Tibial nerve (tissue), 4 donors: ENCODE data around the gene MED23. TPM values are rescaled to one million over a fixed set of nuclear protein-coding genes. Genes with fewer than 3 reads are reported as not detected.

Source experiments
- DNase-seq, 2 donors: peaks; one replicate each; pipeline ENCODE4 v3.0.0-alpha.2; 2019; ENCODE audit warnings: low spot score in 2 of 2
- H3K27ac ChIP-seq, 4 donors: fragments of 200-600 bp; sonication (generic) in 3 of 4; one replicate each; pipeline ENCODE4 v1.5.1; 2017 to 2019; ENCODE audit warnings: mild to moderate bottlenecking in 1 of 4
- H3K27me3 ChIP-seq, 2 donors: fragments of 200-600 bp; sonication (generic) in 1 of 2; one replicate each; pipeline versions ENCODE4 v1.5.1 to v1.6.0; 2017 to 2019
- H3K36me3 ChIP-seq, 3 donors: fragments of 200-600 bp; sonication (generic); one replicate each; pipeline ENCODE4 v1.5.1; 2018 to 2019
- H3K4me1 ChIP-seq, 4 donors: fragments of 200-600 bp; sonication (generic) in 3 of 4; one replicate each; pipeline ENCODE4 v1.5.1; 2017 to 2019
- H3K4me3 ChIP-seq, 4 donors: fragments of 200-600 bp; sonication (generic) in 3 of 4; one replicate each; pipeline ENCODE4 v1.5.1; 2017 to 2019; ENCODE audit warnings: mild to moderate bottlenecking in 1 of 4, moderate library complexity in 1 of 4
- H3K9me3 ChIP-seq, 4 donors: fragments of 200-600 bp; sonication (generic) in 3 of 4; one replicate each; pipeline ENCODE4 v1.5.1; 2017 to 2019
- CTCF ChIP-seq, 5 experiments: fragments of 200-600 bp in 3 of 5; fragments of 450-650 bp in 2 of 5; sonication (generic) in 3 of 5; IDR thresholded peaks; one replicate each; pipeline ENCODE4 v1.5.1; 2016 to 2019; ENCODE audit warnings: antibody characterized with exemption in 5 of 5, mild to moderate bottlenecking in 3 of 5, moderate library complexity in 2 of 5
- EP300 ChIP-seq, 2 donors: sonication (generic); formaldehyde crosslinking; IDR thresholded peaks; one replicate each; pipeline ENCODE4 v1.6.1; 2017; ENCODE audit warnings: antibody characterized with exemption in 2 of 2, mild to moderate bottlenecking in 1 of 2
- POLR2A ChIP-seq, 2 donors: fragments of 450-650 bp; IDR thresholded peaks; one replicate each; pipeline ENCODE4 v1.6.1; 2017; ENCODE audit warnings: antibody characterized with exemption in 2 of 2, mild to moderate bottlenecking in 2 of 2, moderate library complexity in 2 of 2
- WGBS, 2 donors: methylation state at CpG; one replicate each; pipeline ENCODE4 v1.1.5; 2018; 5-methylcytosine and 5-hydroxymethylcytosine counted together
- total RNA-seq, 4 donors: library from RNA; depleted of rRNA; stranded (reverse); fragments of >200 nt; gene quantifications; one replicate each; pipeline ENCODE4 v1.1.0, GENCODE V29; 2016

The MED23 gene
- total RNA-seq, 4 donors from 2014 or later, result 27.3 to 36.5 (median 29.0) TPM

DNA sequence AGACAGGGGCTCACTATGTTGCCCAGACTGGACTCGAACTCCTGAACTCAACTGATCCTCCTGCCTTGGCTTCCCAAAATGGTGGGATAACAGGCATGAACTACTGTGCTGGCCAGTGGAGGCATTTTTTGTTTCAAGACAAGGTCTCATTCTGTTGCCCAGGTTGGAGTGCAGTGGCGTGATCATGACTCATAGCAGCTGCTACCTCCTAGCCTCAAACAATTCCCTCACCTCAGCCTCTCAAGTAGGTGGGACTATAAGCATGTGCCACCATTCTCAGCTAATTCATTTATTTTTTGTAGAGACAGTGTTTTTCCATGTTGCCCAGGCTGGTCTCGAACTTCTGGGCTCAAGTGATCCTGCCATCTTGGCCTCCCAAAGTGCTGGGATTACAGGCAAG, 26.3 kb upstream of the MED23 start:
- TF ChIP-seq CTCF (IDR thresholded peaks at IDR 0.05) (no peak), EP300 (IDR thresholded peaks at IDR 0.05) (no peak), POLR2A (IDR thresholded peaks at IDR 0.05) (no peak)
- no peak overlapping the region for H3K4me3 ChIP-seq
- H3K27me3 ChIP-seq, result no peaks in the 10 kb centered on the region
- no peaks in the 10 kb centered on the region for H3K4me1 ChIP-seq
- peaks cover 0 to 4% (median 0%) of the 10 kb centered on the region in 3 donors for H3K36me3 ChIP-seq
- DNase-seq, result no peak
- H3K27ac ChIP-seq, result no peak overlapping the region
- H3K9me3 ChIP-seq, result no peaks in the 10 kb centered on the region
- 90 to 94% methylated on average over 3 of the region's 3 CpGs for WGBS, 2 donors

DNA sequence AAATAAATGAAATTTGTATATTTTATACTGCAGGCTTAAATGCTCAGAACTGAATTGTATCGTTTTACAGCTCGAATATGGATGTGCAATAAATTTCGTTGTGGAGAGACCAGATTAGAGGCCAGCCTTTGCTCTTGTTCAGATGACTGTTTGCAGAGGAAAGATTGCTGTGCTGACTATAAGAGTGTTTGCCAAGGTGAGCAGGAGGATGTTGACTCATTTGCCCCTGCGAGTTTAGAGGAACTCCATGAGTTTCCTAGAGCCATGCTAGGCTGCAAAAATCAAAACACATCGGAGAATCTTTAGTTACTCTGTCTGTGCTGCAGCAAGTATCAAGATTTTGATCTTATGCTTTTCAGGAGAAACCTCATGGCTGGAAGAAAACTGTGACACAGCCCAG, 24.4 kb upstream of the MED23 start:
- no peak overlapping the region for H3K4me3 ChIP-seq
- H3K4me1 ChIP-seq, result no peaks in the 10 kb centered on the region
- no peak for TF ChIP-seq EP300 (IDR thresholded peaks at IDR 0.05)
- TF ChIP-seq CTCF (IDR thresholded peaks at IDR 0.05), result no peak
- TF ChIP-seq POLR2A (IDR thresholded peaks at IDR 0.05), result no peak
- H3K9me3 ChIP-seq, result no peaks in the 10 kb centered on the region
- H3K36me3 ChIP-seq, result peaks cover 0 to 4% (median 0%) of the 10 kb centered on the region in 3 donors
- no peak for DNase-seq
- no peak overlapping the region for H3K27ac ChIP-seq
- WGBS, 2 donors, result 77 to 81% methylated on average over 5 of the region's 5 CpGs
- no peaks in the 10 kb centered on the region for H3K27me3 ChIP-seq

GRCh38 chr6:131651782-131652181, 23.7 kb upstream of the MED23 start:
- no peaks in the 10 kb centered on the region for H3K27me3 ChIP-seq
- no peak overlapping the region for H3K27ac ChIP-seq
- no peak overlapping the region for H3K4me3 ChIP-seq
- no peak for DNase-seq
- peaks cover 0 to 4% (median 0%) of the 10 kb centered on the region in 3 donors for H3K36me3 ChIP-seq
- no peak for TF ChIP-seq POLR2A (IDR thresholded peaks at IDR 0.05)
- TF ChIP-seq CTCF (IDR thresholded peaks at IDR 0.05), result no peak
- no peak for TF ChIP-seq EP300 (IDR thresholded peaks at IDR 0.05)
- H3K4me1 ChIP-seq, result no peaks in the 10 kb centered on the region
- H3K9me3 ChIP-seq, result no peaks in the 10 kb centered on the region

DNA sequence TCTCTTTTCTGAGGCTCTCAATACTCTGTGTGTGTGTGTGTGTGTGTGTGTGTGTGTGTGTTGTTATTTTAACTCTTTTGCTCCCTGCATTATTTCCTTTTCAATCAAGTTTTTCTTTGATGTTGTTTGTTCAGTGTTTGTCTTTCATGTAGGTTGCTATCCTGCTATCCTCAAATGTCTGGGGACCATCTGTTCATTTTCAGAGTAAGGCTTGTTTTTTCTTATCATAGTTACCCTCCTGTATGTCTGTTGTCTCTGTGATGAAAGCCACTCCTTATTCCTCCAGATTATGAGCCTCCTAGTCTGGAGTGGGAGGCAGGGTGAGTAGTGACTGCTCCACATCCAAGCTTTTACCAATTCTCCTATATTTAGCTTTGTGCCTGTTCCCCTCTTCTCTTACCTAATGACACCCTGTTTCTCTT, 18.2 kb upstream of the MED23 start:
- no peaks in the 10 kb centered on the region for H3K9me3 ChIP-seq
- H3K36me3 ChIP-seq, result peaks cover 0 to 4% (median 0%) of the 10 kb centered on the region in 3 donors
- no peak overlapping the region for H3K27ac ChIP-seq
- no peaks in the 10 kb centered on the region for H3K4me1 ChIP-seq
- TF ChIP-seq EP300 (IDR thresholded peaks at IDR 0.05) (no peak), POLR2A (IDR thresholded peaks at IDR 0.05) (no peak), CTCF (IDR thresholded peaks at IDR 0.05) (no peak)
- H3K27me3 ChIP-seq, result no peaks in the 10 kb centered on the region
- no peak for DNase-seq
- H3K4me3 ChIP-seq, result no peak overlapping the region

GRCh38 chr6:131645846-131646245, 17.8 kb upstream of the MED23 start:
- Histone ChIP-seq H3K4me1 (no peaks in the 10 kb centered on the region), H3K27ac (no peak overlapping the region), H3K4me3 (no peak overlapping the region), H3K9me3 (no peaks in the 10 kb centered on the region), H3K27me3 (no peaks in the 10 kb centered on the region), H3K36me3 (peaks cover 0 to 4% (median 0%) of the 10 kb centered on the region in 3 donors)
- WGBS, 2 donors, result 82 to 85% methylated on average over 2 of the region's 2 CpGs
- DNase-seq, result no peak
- TF ChIP-seq EP300 (IDR thresholded peaks at IDR 0.05) (no peak), POLR2A (IDR thresholded peaks at IDR 0.05) (no peak), CTCF (IDR thresholded peaks at IDR 0.05) (no peak)
